ENCODE data around the gene NARF. TPM values are rescaled to one million over a fixed set of nuclear protein-coding genes. Genes with fewer than 3 reads are reported as not detected.
A peak's percentile ranks its signal among the peaks of the same experiment; 100 is the strongest.

NARF gene
- total RNA-seq, 2 experiments from 2014 or later, result 106 to 121 TPM

- H3K27ac Mint-ChIP-seq, result no peak overlapping the region
Measured at GRCh38 chr17:82475458-82475857, 16.9 kb downstream of the NARF start.

GRCh38 chr17:82477934-82478333 is 19.4 kb downstream of the NARF start:
- Mint-ChIP-seq H3K27ac (peak overlapping the region; percentile 14), H3K4me3 (no peak overlapping the region), H3K36me3 (peaks cover 17% of the 10 kb centered on the region), H3K9me3 (no peaks in the 10 kb centered on the region), H3K4me1 (peaks cover 22% of the 10 kb centered on the region), H3K27me3 (no peaks in the 10 kb centered on the region)
- DNase-seq (no peak), ATAC-seq (ENCODE audit: low read depth) (peak; percentile 35)
- POLR2A ChIA-PET, result no interaction called here

More at GRCh38 chr17:82475458-82475857, 16.9 kb downstream of the NARF start:
- H3K9me3 Mint-ChIP-seq, result no peaks in the 10 kb centered on the region
- DNase-seq (no peak), ATAC-seq (ENCODE audit: low read depth) (no peak)
- POLR2A ChIA-PET, result no interaction called here
- H3K27me3 Mint-ChIP-seq, result no peaks in the 10 kb centered on the region
- H3K4me1 Mint-ChIP-seq, result peaks cover 22% of the 10 kb centered on the region
- H3K36me3 Mint-ChIP-seq, result peaks cover 23% of the 10 kb centered on the region
- no peak overlapping the region for H3K4me3 Mint-ChIP-seq

- Mint-ChIP-seq H3K36me3 (peaks cover 17% of the 10 kb centered on the region), H3K4me3 (no peak overlapping the region), H3K9me3 (no peaks in the 10 kb centered on the region), H3K4me1 (peaks cover 22% of the 10 kb centered on the region), H3K27me3 (no peaks in the 10 kb centered on the region), H3K27ac (peak overlapping the region; percentile 83)
- ATAC-seq (ENCODE audit: low read depth), result no peak
- POLR2A ChIA-PET, result no interaction called here
- no peak for DNase-seq
Measured at GRCh38 chr17:82479602-82480001, 21.1 kb downstream of the NARF start.

- no peaks in the 10 kb centered on the region for H3K9me3 Mint-ChIP-seq
- no peak for ATAC-seq (ENCODE audit: low read depth)
Measured at GRCh38 chr17:82480318-82480717, 21.8 kb downstream of the NARF start.

GRCh38 chr17:82483204-82483660 is 24.7 kb downstream of the NARF start:
- H3K4me1 Mint-ChIP-seq, result peaks cover 16% of the 10 kb centered on the region
- no peak overlapping the region for H3K27ac Mint-ChIP-seq
- peaks cover 22% of the 10 kb centered on the region for H3K36me3 Mint-ChIP-seq
- DNase-seq (no peak), ATAC-seq (ENCODE audit: low read depth) (no peak)
- H3K27me3 Mint-ChIP-seq, result no peaks in the 10 kb centered on the region
- no peak overlapping the region for H3K4me3 Mint-ChIP-seq
- POLR2A ChIA-PET, result interaction anchor here (0.5 to 0.8 kb wide), 2 partner anchors 9 to 27 kb away, joined by 3 to 6 read pairs; no protein-coding TSS in a partner anchor
- H3K9me3 Mint-ChIP-seq, result no peaks in the 10 kb centered on the region

More at GRCh38 chr17:82480318-82480717, 21.8 kb downstream of the NARF start:
- DNase-seq, result no peak
- H3K27me3 Mint-ChIP-seq, result no peaks in the 10 kb centered on the region
- no peak overlapping the region for H3K4me3 Mint-ChIP-seq
- H3K27ac Mint-ChIP-seq, result peak overlapping the region; percentile 38
- H3K36me3 Mint-ChIP-seq, result peaks cover 19% of the 10 kb centered on the region
- POLR2A ChIA-PET, result no interaction called here
- peaks cover 24% of the 10 kb centered on the region for H3K4me1 Mint-ChIP-seq

GRCh38 chr17:82483836-82484235 is 25.3 kb downstream of the NARF start:
- no peak overlapping the region for H3K4me3 Mint-ChIP-seq
- ATAC-seq (ENCODE audit: low read depth) (no peak), DNase-seq (no peak)
- H3K36me3 Mint-ChIP-seq, result peaks cover 24% of the 10 kb centered on the region
- POLR2A ChIA-PET, result interaction anchor here (0.5 kb wide), 2 partner anchors 26 kb away, joined by 3 to 6 read pairs; no protein-coding TSS in a partner anchor
- no peak overlapping the region for H3K27ac Mint-ChIP-seq
- no peaks in the 10 kb centered on the region for H3K9me3 Mint-ChIP-seq
- peaks cover 13% of the 10 kb centered on the region for H3K4me1 Mint-ChIP-seq
- H3K27me3 Mint-ChIP-seq, result no peaks in the 10 kb centered on the region

GRCh38 chr17:82486231-82487094 is 27.9 kb downstream of the NARF start:
- peak overlapping the region; percentile 51 for H3K27ac Mint-ChIP-seq
- H3K27me3 Mint-ChIP-seq, result no peaks in the 10 kb centered on the region
- ATAC-seq (ENCODE audit: low read depth), result peak; percentile 53
- H3K4me1 Mint-ChIP-seq, result peaks cover 8% of the 10 kb centered on the region
- POLR2A ChIA-PET, result no interaction called here
- no peak overlapping the region for H3K4me3 Mint-ChIP-seq
- no peaks in the 10 kb centered on the region for H3K9me3 Mint-ChIP-seq
- no peak for DNase-seq
- H3K36me3 Mint-ChIP-seq, result peaks cover 22% of the 10 kb centered on the region

- Mint-ChIP-seq H3K27ac (no peak overlapping the region), H3K4me3 (no peak overlapping the region), H3K4me1 (peaks cover 8% of the 10 kb centered on the region), H3K27me3 (no peaks in the 10 kb centered on the region), H3K9me3 (no peaks in the 10 kb centered on the region), H3K36me3 (peaks cover 19% of the 10 kb centered on the region)
- DNase-seq, result no peak
- POLR2A ChIA-PET, result no interaction called here
- ATAC-seq (ENCODE audit: low read depth), result no peak
Measured at GRCh38 chr17:82487910-82488309, 29.4 kb downstream of the NARF start.

- H3K36me3 Mint-ChIP-seq, result peaks cover 17% of the 10 kb centered on the region
- ATAC-seq (ENCODE audit: low read depth), result no peak
- H3K27me3 Mint-ChIP-seq, result no peaks in the 10 kb centered on the region
- H3K4me1 Mint-ChIP-seq, result peaks cover 11% of the 10 kb centered on the region
- no peak overlapping the region for H3K4me3 Mint-ChIP-seq
- H3K27ac Mint-ChIP-seq, result peak overlapping the region; percentile 48
- no peaks in the 10 kb centered on the region for H3K9me3 Mint-ChIP-seq
- no peak for DNase-seq
- POLR2A ChIA-PET, result no interaction called here
Measured at GRCh38 chr17:82489117-82489516, 30.6 kb downstream of the NARF start.

- POLR2A ChIA-PET, result no interaction called here
- no peak overlapping the region for H3K27ac Mint-ChIP-seq
Measured at GRCh38 chr17:82489851-82490511, 31.4 kb downstream of the NARF start.

GRCh38 chr17:82490512-82491195 is 32.1 kb downstream of the NARF start:
- no peak overlapping the region for H3K4me3 Mint-ChIP-seq
- no peak for ATAC-seq (ENCODE audit: low read depth)
- no peak for DNase-seq
- POLR2A ChIA-PET, result no interaction called here
- no peaks in the 10 kb centered on the region for H3K27me3 Mint-ChIP-seq
- no peaks in the 10 kb centered on the region for H3K9me3 Mint-ChIP-seq
- peaks cover 17% of the 10 kb centered on the region for H3K4me1 Mint-ChIP-seq
- H3K36me3 Mint-ChIP-seq, result peaks cover 11% of the 10 kb centered on the region
- H3K27ac Mint-ChIP-seq, result no peak overlapping the region

More at GRCh38 chr17:82489851-82490511, 31.4 kb downstream of the NARF start:
- no peaks in the 10 kb centered on the region for H3K9me3 Mint-ChIP-seq
- H3K36me3 Mint-ChIP-seq, result peaks cover 13% of the 10 kb centered on the region
- no peaks in the 10 kb centered on the region for H3K27me3 Mint-ChIP-seq
- H3K4me3 Mint-ChIP-seq, result no peak overlapping the region
- ATAC-seq (ENCODE audit: low read depth) (no peak), DNase-seq (no peak)
- peaks cover 17% of the 10 kb centered on the region for H3K4me1 Mint-ChIP-seq

- Mint-ChIP-seq H3K36me3 (peaks cover 9% of the 10 kb centered on the region), H3K4me3 (no peak overlapping the region), H3K27me3 (no peaks in the 10 kb centered on the region), H3K9me3 (no peaks in the 10 kb centered on the region), H3K4me1 (peaks cover 14% of the 10 kb centered on the region), H3K27ac (no peak overlapping the region)
- no peak for DNase-seq
- POLR2A ChIA-PET, result interaction anchor here (1.2 kb wide), 1 partner anchor 8 kb away, joined by 3 read pairs; no protein-coding TSS in a partner anchor
- ATAC-seq (ENCODE audit: low read depth), result no peak
Measured at GRCh38 chr17:82491196-82491530, 32.6 kb downstream of the NARF start.

- H3K27ac Mint-ChIP-seq, result no peak overlapping the region
- peaks cover 6% of the 10 kb centered on the region for H3K36me3 Mint-ChIP-seq
- DNase-seq (no peak), ATAC-seq (ENCODE audit: low read depth) (no peak)
- POLR2A ChIA-PET, result interaction anchor here (0.6 to 1.2 kb wide), 3 partner anchors 9 to 470 kb away, joined by 3 read pairs; no protein-coding TSS in a partner anchor
- no peaks in the 10 kb centered on the region for H3K27me3 Mint-ChIP-seq
- peaks cover 12% of the 10 kb centered on the region for H3K4me1 Mint-ChIP-seq
- no peak overlapping the region for H3K4me3 Mint-ChIP-seq
- H3K9me3 Mint-ChIP-seq, result no peaks in the 10 kb centered on the region
Measured at GRCh38 chr17:82491533-82491932, 33.0 kb downstream of the NARF start.

Data from activated naive CD8-positive, alpha-beta T cell treated with anti-CD3 and anti-CD28 coated beads, Interleukin-2, amount 10 ng/mL, durations not matched to agents 7 days and 5 days (primary cell).